Activated B cell treated with CpG ODN at 0.5 μM for 24 hours (primary cell): ENCODE results near the gene ERICH3. TPM values are rescaled to one million over a fixed set of nuclear protein-coding genes. Genes with fewer than 3 reads are reported as not detected.

Experiments
- ATAC-seq: fragments of 200-7000 bp; cut with Tn5 transposase; one replicate; pipeline ENCODE4 v1.10.0; 2021; ENCODE audit warnings: low read depth, mild to moderate bottlenecking, moderate library complexity
- CTCF ChIA-PET: fragments of 350-600 bp; sonication (Branson Sonifier 250); formaldehyde crosslinking; loops from one replicate; lab custom pipeline; 2021; ENCODE audit warnings: antibody characterized with exemption; lab: Charles Lee
- POLR2A ChIA-PET: fragments of 350-600 bp; sonication (Branson Sonifier 250); formaldehyde crosslinking; loops from one replicate; lab custom pipeline; 2021; ENCODE audit warnings: antibody characterized with exemption; lab: Charles Lee
- DNase-seq: peaks from one replicate; pipeline ENCODE4 v3.0.0; 2022
- H3K27ac Mint-ChIP-seq: one replicate; pipeline ENCODE4 v1.8.0; 2020; ENCODE audit warnings: mixed read lengths
- H3K27me3 Mint-ChIP-seq: one replicate; pipeline ENCODE4 v1.8.0; 2021; ENCODE audit warnings: mixed read lengths
- H3K36me3 Mint-ChIP-seq: one replicate; pipeline ENCODE4 v1.8.0; 2021; ENCODE audit warnings: low read depth, mixed read lengths
- H3K4me1 Mint-ChIP-seq: one replicate; pipeline ENCODE4 v1.8.0; 2021; ENCODE audit warnings: mixed read lengths
- H3K4me3 Mint-ChIP-seq: one replicate; pipeline ENCODE4 v1.8.0; 2020; ENCODE audit warnings: mild to moderate bottlenecking, mixed read lengths
- H3K9me3 Mint-ChIP-seq: one replicate; pipeline ENCODE4 v1.8.0; 2020; ENCODE audit warnings: mixed read lengths
- CTCF ChIP-seq: fragments of 200-600 bp; IDR thresholded peaks from one replicate; pipeline ENCODE4 v1.8.0; 2022; ENCODE audit warnings: antibody characterized with exemption, mild to moderate bottlenecking
- intact Hi-C: fragments of 100-400 bp; cut with micrococcal nuclease; formaldehyde crosslinking; loops from one replicate; pipeline ENCODE4 v1.15.1; 2024
- total RNA-seq: library from RNA; stranded (reverse); gene quantifications from 2 replicates; pipeline ENCODE4 v1.2.3, GENCODE V29; 2022

ERICH3 gene
- total RNA-seq, 1 donor from 2014 or later, result 0.49 TPM

GRCh38 chr1:74699331-74699730, 25.7 kb upstream of the ERICH3 start:
- POLR2A ChIA-PET, result no interaction called here
- DNase-seq, result no peak
- no peaks in the 10 kb centered on the region for H3K4me1 Mint-ChIP-seq
- H3K4me3 Mint-ChIP-seq, result no peak overlapping the region
- no peaks in the 10 kb centered on the region for H3K9me3 Mint-ChIP-seq
- intact Hi-C loops, result no loop called here
- ATAC-seq, result no peak
- no peak overlapping the region for H3K27ac Mint-ChIP-seq
- H3K36me3 Mint-ChIP-seq, result peaks cover 21% of the 10 kb centered on the region
- TF ChIP-seq CTCF, result no peak
- CTCF ChIA-PET, result no interaction called here
- no peaks in the 10 kb centered on the region for H3K27me3 Mint-ChIP-seq

- H3K4me1 Mint-ChIP-seq, result no peaks in the 10 kb centered on the region
- no peak overlapping the region for H3K27ac Mint-ChIP-seq
- ChIA-PET CTCF (no interaction called here), POLR2A (no interaction called here)
- peaks cover 8% of the 10 kb centered on the region for H3K36me3 Mint-ChIP-seq
- no peaks in the 10 kb centered on the region for H3K9me3 Mint-ChIP-seq
- DNase-seq, result no peak
- ATAC-seq, result no peak
- H3K4me3 Mint-ChIP-seq, result no peak overlapping the region
- TF ChIP-seq CTCF, result no peak
- intact Hi-C loops, result no loop called here
- no peaks in the 10 kb centered on the region for H3K27me3 Mint-ChIP-seq
These were observed 24.2 kb upstream of the ERICH3 start for GRCh38 chr1:74697832-74698231.

GRCh38 chr1:74693473-74693872, 19.9 kb upstream of the ERICH3 start:
- ATAC-seq, result no peak
- CTCF ChIA-PET, result no interaction called here
- Mint-ChIP-seq H3K9me3 (no peaks in the 10 kb centered on the region), H3K4me1 (no peaks in the 10 kb centered on the region), H3K4me3 (no peak overlapping the region), H3K27me3 (no peaks in the 10 kb centered on the region), H3K27ac (no peak overlapping the region), H3K36me3 (no peaks in the 10 kb centered on the region)
- intact Hi-C loops, result no loop called here
- no peak for TF ChIP-seq CTCF
- POLR2A ChIA-PET, result no interaction called here
- no peak for DNase-seq

GRCh38 chr1:74690909-74691308, 17.3 kb upstream of the ERICH3 start:
- Mint-ChIP-seq H3K4me1 (no peaks in the 10 kb centered on the region), H3K4me3 (no peak overlapping the region), H3K36me3 (no peaks in the 10 kb centered on the region), H3K9me3 (no peaks in the 10 kb centered on the region), H3K27ac (no peak overlapping the region), H3K27me3 (no peaks in the 10 kb centered on the region)
- ATAC-seq (no peak), DNase-seq (no peak)
- ChIA-PET POLR2A (no interaction called here), CTCF (interaction anchor here (0.7 to 1.9 kb wide), 6 partner anchors 17 to 851 kb away, joined by 3 to 6 read pairs (median 4); partner anchors contain the start of gene TYW3)
- intact Hi-C loops, result loop anchor here (1.0 kb wide), 1 partner anchor 187 kb away; no protein-coding TSS in a partner anchor
- TF ChIP-seq CTCF, result no peak

GRCh38 chr1:74690364-74690696, 16.7 kb upstream of the ERICH3 start:
- no peaks in the 10 kb centered on the region for H3K27me3 Mint-ChIP-seq
- CTCF ChIA-PET, result interaction anchor here (0.7 to 2.0 kb wide), 9 partner anchors 9 to 850 kb away, joined by 3 to 11 read pairs (median 5); partner anchors contain the start of gene TYW3
- intact Hi-C loops, result loop anchor here (1.0 kb wide), 1 partner anchor 186 kb away; no protein-coding TSS in a partner anchor
- ATAC-seq, result no peak
- TF ChIP-seq CTCF, result no peak
- no peaks in the 10 kb centered on the region for H3K9me3 Mint-ChIP-seq
- H3K36me3 Mint-ChIP-seq, result no peaks in the 10 kb centered on the region
- POLR2A ChIA-PET, result no interaction called here
- H3K4me3 Mint-ChIP-seq, result no peak overlapping the region
- DNase-seq, result no peak
- H3K4me1 Mint-ChIP-seq, result no peaks in the 10 kb centered on the region
- H3K27ac Mint-ChIP-seq, result no peak overlapping the region
